ENCODE measurements around the gene HTRA3.

Gene HTRA3

DNA sequence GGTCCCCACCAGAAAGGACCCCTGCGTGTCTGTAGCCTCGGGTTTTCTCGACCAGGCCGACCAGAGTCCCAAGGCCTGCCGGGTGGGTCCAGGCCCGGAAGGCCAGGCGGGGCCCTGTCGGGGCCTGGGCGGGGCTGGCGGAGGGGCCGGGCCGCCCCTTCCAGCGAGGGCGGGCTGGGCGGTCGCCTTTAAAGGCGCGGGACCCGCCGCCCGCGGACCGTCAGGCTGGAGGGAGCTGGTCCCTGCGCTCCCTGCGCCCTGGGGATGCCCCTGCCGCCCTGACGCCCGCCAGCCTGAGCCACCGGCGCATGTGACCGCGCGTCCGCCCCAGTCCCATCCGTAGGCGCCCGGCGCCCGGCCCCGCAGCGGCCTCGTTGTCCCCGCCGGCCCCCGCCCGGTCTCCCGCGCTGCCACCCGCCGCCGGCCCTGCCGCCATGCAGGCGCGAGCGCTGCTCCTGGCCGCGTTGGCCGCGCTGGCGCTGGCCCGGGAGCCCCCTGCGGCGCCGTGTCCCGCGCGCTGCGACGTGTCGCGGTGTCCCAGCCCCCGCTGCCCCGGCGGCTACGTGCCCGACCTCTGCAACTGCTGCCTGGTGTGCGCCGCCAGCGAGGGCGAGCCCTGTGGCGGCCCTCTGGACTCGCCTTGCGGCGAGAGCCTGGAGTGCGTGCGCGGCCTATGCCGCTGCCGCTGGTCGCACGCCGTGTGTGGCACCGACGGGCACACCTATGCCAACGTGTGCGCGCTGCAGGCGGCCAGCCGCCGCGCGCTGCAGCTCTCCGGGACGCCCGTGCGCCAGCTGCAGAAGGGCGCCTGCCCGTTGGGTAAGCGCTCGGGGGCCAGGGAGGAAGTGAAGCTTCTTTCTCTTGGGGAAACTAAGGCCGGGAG lies at the start of gene HTRA3:
Gene HTRA3 (plus strand): TSS at position 220 of the 883 bp plus-strand sequence. CDS start 215 bp downstream, at position 435.
- in situ Hi-C loops (cut with HindIII; ENCODE audit: low pct_ligation_motif_present, low pct_unique_long_range_greater_than_20kb, low sequenced_read_pairs): no loop called here
- no peak for DNase-seq

DNA sequence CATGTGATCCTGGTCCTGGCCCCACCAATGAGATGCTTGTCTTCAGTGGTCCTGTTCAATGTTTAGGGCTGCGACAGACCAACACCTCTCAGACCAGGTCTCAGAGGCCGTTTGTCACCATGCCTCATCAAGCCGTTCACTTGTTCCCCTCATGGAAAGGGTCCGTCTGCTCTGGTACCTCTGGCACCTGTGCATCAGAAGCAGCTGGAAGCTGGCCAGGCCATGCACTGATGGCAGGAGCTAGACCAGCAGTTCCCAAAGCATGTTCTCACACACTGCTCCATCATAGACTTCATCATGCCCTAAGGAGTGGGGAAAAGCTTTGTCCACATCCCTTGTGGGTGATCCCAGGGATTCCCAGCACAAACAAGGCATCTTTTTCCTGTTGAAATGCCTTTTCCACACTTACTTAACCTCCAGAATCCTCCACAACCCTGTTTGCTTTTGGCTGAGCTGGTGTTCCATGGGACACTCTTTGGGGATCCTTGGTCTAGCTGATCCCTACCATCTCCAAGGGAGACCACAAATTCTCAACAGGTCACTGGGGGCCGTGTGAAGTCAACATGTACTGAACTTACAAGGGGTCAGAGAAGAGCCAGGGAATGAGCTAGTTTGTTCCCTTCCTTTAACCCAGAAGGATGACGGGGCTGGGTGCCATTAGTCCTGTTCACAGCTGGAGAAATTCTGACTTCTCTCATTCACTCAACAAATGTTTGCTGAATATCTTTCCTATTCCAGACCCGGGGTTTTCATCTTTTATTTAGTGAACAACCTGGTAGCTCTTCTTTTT lies 48.7 kb upstream of the HTRA3 start:
- in situ Hi-C loops (cut with HindIII; ENCODE audit: low pct_ligation_motif_present, low pct_unique_long_range_greater_than_20kb, low sequenced_read_pairs): no loop called here
- no peak for DNase-seq

GRCh38 chr4:8221476-8221875 lies 48.1 kb upstream of the HTRA3 start:
- in situ Hi-C loops (cut with HindIII; ENCODE audit: low pct_ligation_motif_present, low pct_unique_long_range_greater_than_20kb, low sequenced_read_pairs): no loop called here
- no peak for DNase-seq

GRCh38 chr4:8221985-8222384 lies 47.6 kb upstream of the HTRA3 start:
- in situ Hi-C loops (cut with HindIII; ENCODE audit: low pct_ligation_motif_present, low pct_unique_long_range_greater_than_20kb, low sequenced_read_pairs): no loop called here
- DNase-seq: no peak

DNA sequence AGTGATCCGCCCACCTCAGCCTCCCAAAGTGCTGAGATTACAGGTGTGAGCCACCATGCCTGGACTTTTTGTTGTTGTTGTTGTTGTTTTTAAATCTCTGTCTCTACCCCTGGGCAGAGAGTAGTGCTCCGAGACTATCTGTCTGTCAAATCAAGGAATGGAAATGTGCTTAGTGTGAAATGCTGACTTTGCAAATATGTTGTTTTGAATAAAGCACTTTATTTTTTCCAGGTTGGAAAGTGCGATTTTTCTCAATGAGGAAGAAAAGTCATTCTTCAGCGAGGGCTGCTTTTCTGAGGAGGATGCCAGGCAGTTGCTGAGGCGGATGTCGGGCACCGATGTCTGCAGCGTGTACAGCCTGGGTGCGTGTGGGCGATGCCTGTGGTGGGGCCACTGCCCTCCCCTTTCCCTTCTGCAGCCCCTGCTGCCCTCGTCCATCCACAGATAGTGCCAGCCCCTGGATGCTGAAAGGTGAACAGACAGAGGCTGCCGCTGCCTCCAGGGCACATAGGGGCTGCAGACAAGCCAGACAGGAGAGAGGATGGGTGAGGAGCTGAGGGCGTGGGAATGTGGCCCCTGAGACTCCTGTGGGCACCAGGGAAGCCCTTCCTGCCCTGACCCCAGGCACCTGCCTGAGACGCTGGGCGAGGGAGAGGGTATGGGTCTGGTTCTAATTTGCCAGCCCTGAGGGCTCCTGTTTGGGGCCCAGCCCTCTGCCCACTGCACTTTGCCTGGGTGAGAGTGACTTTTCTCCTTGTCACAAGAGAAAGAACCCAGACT lies 46.8 kb upstream of the HTRA3 start:
- no peak for DNase-seq
- in situ Hi-C loops (cut with HindIII; ENCODE audit: low pct_ligation_motif_present, low pct_unique_long_range_greater_than_20kb, low sequenced_read_pairs): no loop called here

DNA sequence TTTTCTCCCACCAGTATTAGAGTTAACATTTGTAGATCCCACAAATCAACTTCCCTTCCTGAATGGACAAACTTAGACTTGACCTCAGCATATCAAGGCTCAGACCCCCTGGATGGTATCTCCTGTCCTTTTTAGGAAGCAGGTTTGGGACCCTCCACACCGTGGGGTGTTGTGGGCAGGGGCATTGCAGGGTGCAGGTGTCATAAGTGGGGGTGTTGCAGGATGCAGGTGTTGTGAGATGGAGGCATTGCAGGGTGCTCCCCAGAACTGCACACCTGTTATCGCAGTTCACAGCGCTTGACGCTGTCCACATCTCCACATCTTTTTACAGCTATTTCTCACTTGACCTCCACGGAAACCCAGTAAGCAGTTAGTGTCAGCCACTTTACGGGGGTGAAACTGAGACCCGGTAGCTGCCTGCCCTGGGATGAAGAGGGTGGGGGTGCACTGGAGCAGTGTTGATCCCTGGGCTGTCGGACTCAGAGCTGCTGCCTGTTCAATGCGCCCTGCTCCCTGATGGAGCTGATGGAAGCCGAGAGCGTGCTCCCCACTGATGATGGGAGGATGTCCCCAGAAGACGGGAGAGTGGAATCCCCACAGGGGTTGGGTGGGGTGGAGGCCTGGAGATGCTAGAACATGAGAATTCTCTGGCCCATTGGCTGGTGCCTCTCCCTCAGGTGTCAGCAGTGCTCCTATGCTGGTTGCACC lies 45.1 kb upstream of the HTRA3 start:
- no peak for DNase-seq
- in situ Hi-C loops (cut with HindIII; ENCODE audit: low pct_ligation_motif_present, low pct_unique_long_range_greater_than_20kb, low sequenced_read_pairs): no loop called here

DNA sequence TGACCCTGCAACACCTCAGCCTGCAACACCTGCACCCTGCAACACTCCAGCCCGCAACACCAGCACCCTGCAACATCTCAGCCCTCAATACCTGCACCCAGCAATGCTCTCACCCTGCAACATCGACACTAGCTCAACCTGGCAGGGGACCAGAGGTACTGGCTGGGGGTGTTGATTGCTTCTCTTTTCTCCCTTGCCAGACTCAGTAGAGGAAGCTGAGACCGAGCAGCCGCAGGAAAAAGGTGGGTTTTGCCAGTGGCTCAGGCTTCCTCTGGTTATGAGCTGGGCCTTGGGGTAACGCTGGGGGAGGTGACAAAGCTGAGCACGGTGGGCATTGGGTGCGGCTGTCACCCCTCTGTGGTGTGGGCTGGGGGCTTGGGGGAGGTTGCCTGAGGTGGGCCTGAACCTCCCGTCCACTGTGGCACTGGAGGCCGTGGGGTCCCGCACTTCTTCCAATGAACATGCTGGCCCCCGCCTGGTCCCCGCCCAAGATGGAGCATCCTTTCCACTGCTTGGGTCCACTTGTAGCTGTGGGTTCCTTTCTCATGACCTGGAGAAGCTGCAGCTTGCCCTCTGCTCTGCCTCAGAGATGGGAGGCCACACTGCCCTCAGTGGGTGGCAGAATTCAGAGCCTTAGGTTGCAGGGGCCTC lies 44.5 kb upstream of the HTRA3 start:
- in situ Hi-C loops (cut with HindIII; ENCODE audit: low pct_ligation_motif_present, low pct_unique_long_range_greater_than_20kb, low sequenced_read_pairs): no loop called here
- no peak for DNase-seq

- no peak for DNase-seq
Measured at GRCh38 chr4:8225706-8226443, 43.7 kb upstream of the HTRA3 start.

GRCh38 chr4:8227201-8227770 lies 42.3 kb upstream of the HTRA3 start:
- in situ Hi-C loops (cut with HindIII; ENCODE audit: low pct_ligation_motif_present, low pct_unique_long_range_greater_than_20kb, low sequenced_read_pairs): no loop called here
- DNase-seq: no peak

More at GRCh38 chr4:8225706-8226443, 43.7 kb upstream of the HTRA3 start:
- in situ Hi-C loops (cut with HindIII; ENCODE audit: low pct_ligation_motif_present, low pct_unique_long_range_greater_than_20kb, low sequenced_read_pairs): no loop called here

DNA sequence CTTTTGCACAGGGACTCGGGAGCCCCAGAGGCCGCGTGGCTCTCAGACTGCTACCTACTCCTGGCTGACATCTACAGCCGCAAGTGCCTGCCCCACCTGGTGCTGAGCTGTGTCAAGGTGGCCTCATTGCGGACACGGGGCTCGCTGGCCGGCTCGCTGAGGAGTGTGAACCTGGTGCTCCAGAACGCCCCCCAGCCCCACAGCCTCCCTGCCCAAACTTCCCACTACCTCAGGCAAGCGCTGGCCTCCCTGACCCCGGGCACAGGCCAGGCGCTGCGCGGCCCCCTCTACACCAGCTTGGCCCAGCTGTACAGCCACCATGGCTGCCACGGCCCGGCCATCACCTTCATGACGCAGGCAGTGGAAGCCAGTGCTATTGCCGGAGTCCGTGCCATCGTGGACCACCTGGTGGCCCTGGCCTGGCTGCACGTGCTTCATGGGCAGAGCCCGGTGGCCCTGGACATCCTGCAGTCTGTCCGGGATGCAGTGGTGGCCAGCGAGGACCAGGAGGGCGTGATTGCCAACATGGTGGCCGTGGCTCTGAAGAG lies 41.7 kb upstream of the HTRA3 start:
- in situ Hi-C loops (cut with HindIII; ENCODE audit: low pct_ligation_motif_present, low pct_unique_long_range_greater_than_20kb, low sequenced_read_pairs): no loop called here
- no peak for DNase-seq

DNA sequence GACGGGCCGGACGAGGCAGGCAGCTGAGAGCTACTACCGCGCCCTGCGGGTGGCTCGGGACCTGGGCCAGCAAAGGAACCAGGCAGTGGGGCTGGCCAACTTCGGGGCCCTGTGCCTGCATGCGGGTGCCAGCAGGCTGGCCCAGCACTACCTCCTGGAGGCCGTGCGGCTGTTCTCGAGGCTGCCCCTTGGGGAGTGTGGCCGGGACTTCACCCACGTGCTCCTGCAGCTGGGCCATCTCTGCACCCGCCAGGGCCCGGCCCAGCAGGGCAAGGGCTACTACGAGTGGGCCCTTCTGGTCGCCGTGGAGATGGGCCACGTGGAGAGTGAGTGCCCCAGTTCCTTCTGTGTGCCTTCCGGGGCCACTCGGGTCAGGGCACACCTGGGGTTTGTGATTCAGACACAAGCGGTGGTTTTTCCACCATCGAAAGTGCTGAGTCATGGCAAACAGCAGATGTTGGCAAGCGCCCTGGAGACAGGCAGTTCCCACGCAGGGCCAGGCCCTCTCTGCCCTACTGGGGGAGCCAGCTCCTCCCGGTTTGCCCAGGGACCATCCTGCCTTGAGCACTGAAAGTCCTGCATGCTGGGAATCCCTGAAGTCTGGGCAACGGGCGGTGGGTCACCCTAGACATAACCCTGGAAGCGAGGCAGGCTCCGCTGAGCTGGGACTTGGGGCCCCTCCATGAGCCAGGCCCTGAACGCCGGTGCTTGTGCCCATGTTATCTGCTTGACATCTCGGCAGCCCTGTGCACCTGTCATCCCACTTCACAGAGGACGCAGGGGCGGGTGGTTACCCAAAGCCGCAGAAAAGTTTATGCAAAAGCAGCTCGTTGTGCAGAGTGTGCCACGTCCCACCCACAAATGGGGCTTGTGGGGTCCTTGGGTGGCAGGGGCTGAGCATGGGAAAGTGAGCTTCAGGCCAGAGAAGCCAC lies 41.0 kb upstream of the HTRA3 start:
- in situ Hi-C loops (cut with HindIII; ENCODE audit: low pct_ligation_motif_present, low pct_unique_long_range_greater_than_20kb, low sequenced_read_pairs): no loop called here
- DNase-seq: no peak

- DNase-seq: no peak
- in situ Hi-C loops (cut with HindIII; ENCODE audit: low pct_ligation_motif_present, low pct_unique_long_range_greater_than_20kb, low sequenced_read_pairs): no loop called here
Measured at GRCh38 chr4:8229331-8229975, 40.1 kb upstream of the HTRA3 start.

DNA sequence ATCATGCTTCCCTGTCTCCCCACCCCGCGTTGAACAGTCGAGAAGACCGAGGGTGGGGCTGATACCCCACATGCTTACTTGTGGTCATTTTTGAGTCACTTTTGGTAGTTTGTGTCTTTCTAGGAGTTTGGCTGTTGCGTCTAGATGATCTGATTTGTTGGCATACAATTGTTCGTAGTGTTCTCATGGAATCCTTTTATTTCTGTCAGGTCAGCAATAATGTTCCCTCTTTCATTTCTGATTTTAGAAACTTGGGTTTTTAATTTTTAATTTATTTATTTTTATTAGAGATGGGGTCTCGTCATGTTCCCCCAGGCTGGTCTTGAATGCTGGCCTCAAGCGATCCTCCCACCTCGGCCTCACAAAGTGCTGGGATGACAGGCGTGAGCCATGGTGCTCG lies 39.5 kb upstream of the HTRA3 start:
- in situ Hi-C loops (cut with HindIII; ENCODE audit: low pct_ligation_motif_present, low pct_unique_long_range_greater_than_20kb, low sequenced_read_pairs): no loop called here

DNA sequence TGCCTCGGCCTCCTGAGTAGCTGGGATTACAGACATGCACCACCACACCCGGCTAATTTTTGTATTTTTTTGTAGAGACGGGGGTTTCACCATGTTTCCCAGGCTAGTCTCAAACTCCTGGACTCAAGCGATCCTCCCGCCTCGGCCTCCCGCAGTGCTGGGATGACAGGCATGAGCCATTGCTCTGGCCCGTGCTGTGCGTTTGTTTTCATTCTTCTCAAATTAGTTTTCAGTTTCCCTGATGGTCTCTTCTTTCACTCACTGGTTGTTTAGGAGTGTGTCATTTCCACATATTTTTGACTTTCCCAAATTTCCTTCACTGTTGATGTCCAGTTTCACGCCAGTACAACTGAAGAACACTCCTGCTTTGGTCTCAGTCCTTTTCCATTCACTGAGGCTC lies 38.7 kb upstream of the HTRA3 start:
- in situ Hi-C loops (cut with HindIII; ENCODE audit: low pct_ligation_motif_present, low pct_unique_long_range_greater_than_20kb, low sequenced_read_pairs): no loop called here

More for the DNA sequence above, 39.5 kb upstream of the HTRA3 start:
- DNase-seq: no peak

DNA sequence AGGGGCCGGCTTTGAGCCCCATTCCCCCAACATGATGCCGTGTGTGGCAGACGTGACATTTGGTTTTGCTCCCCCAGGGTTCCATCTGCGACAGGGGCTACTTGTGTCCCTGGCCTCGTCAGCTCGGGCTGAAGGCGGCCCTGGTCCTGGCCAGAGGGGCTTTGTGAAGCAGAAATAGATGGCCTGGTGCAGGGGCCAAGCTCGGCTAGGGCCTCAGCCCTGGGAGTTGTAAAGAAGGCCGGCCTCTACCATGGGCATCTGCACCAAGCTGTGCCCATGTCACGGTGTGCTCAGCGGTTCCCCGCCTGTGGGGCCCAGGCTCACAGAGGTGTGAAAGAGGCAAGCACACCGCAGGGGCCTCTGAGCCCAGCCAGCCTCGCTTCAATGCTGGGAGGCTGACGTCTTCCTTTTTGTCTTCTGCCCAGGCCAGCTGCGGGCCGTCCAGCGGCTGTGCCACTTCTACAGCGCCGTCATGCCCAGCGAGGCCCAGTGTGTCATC lies 38.0 kb upstream of the HTRA3 start:
- in situ Hi-C loops (cut with HindIII; ENCODE audit: low pct_ligation_motif_present, low pct_unique_long_range_greater_than_20kb, low sequenced_read_pairs): no loop called here

More for the DNA sequence above, 38.7 kb upstream of the HTRA3 start:
- no peak for DNase-seq

More for the DNA sequence above, 38.0 kb upstream of the HTRA3 start:
- DNase-seq: no peak
